ENCODE measurements around the gene NEK2. TPM values are rescaled to one million over a fixed set of nuclear protein-coding genes. Genes with fewer than 3 reads are reported as not detected.

NEK2 gene
- polyA plus RNA-seq, 1 experiment, result 8.8 TPM

GRCh38 chr1:211632117-211632807 lies 43.2 kb downstream of the NEK2 start:
- ChIA-PET CTCF (interaction anchor here (2.3 kb wide), 1 partner anchor 48 kb away, joined by 6 read pairs; no protein-coding TSS in a partner anchor), POLR2A (interaction anchor here (0.7 to 1.2 kb wide), 2 partner anchors 10 to 53 kb away, joined by 3 to 6 read pairs; partner anchors contain the start of gene SLC30A1)
- Histone ChIP-seq H3K9me3 (ENCODE audit: control insufficient read depth, insufficient read depth, low read length) (no peaks in the 10 kb centered on the region), H3K27ac (ENCODE audit: low read depth, low read length) (no peak overlapping the region), H3K4me3 (ENCODE audit: low read depth, low read length) (no peak overlapping the region), H3K27me3 (ENCODE audit: control insufficient read depth, insufficient read depth, low read length) (peaks cover under 1% of the 10 kb centered on the region)
- no peak for DNase-seq (ENCODE audit: low read depth, low spot score)
- TF ChIP-seq CTCF (IDR thresholded peaks at IDR 0.05; ENCODE audit: low read depth, low read length), result no peak

- Histone ChIP-seq H3K27me3 (ENCODE audit: control insufficient read depth, insufficient read depth, low read length) (peaks cover 3% of the 10 kb centered on the region), H3K9me3 (ENCODE audit: control insufficient read depth, insufficient read depth, low read length) (no peaks in the 10 kb centered on the region), H3K27ac (ENCODE audit: low read depth, low read length) (no peak overlapping the region), H3K4me3 (ENCODE audit: low read depth, low read length) (no peak overlapping the region)
- TF ChIP-seq CTCF (IDR thresholded peaks at IDR 0.05; ENCODE audit: low read depth, low read length), result no peak
- CTCF ChIA-PET, result no interaction called here
- DNase-seq (ENCODE audit: low read depth, low spot score), result no peak
- POLR2A ChIA-PET, result interaction anchor here (0.6 to 0.9 kb wide), 2 partner anchors 33 to 53 kb away, joined by 3 read pairs; no protein-coding TSS in a partner anchor
Observed at GRCh38 chr1:211631168-211631567, 44.3 kb downstream of the NEK2 start.

GRCh38 chr1:211630236-211631081 lies 45.0 kb downstream of the NEK2 start:
- Histone ChIP-seq H3K4me3 (ENCODE audit: low read depth, low read length) (no peak overlapping the region), H3K27me3 (ENCODE audit: control insufficient read depth, insufficient read depth, low read length) (peaks cover 3% of the 10 kb centered on the region), H3K27ac (ENCODE audit: low read depth, low read length) (no peak overlapping the region), H3K9me3 (ENCODE audit: control insufficient read depth, insufficient read depth, low read length) (no peaks in the 10 kb centered on the region)
- POLR2A ChIA-PET, result interaction anchor here (0.9 kb wide), 1 partner anchor 9 kb away, joined by 5 read pairs; no protein-coding TSS in a partner anchor
- no peak for DNase-seq (ENCODE audit: low read depth, low spot score)
- CTCF ChIA-PET, result no interaction called here
- 0 out of 2 replicates have a peak, but pooled peaks have one; percentile 9 for TF ChIP-seq CTCF (IDR thresholded peaks at IDR 0.05; ENCODE audit: low read depth, low read length)

- TF ChIP-seq CTCF (IDR thresholded peaks at IDR 0.05; ENCODE audit: low read depth, low read length), result no peak
- H3K9me3 ChIP-seq (ENCODE audit: control insufficient read depth, insufficient read depth, low read length), result no peaks in the 10 kb centered on the region
- no peak overlapping the region for H3K27ac ChIP-seq (ENCODE audit: low read depth, low read length)
- POLR2A ChIA-PET, result no interaction called here
- DNase-seq (ENCODE audit: low read depth, low spot score), result no peak
- no peak overlapping the region for H3K4me3 ChIP-seq (ENCODE audit: low read depth, low read length)
- H3K27me3 ChIP-seq (ENCODE audit: control insufficient read depth, insufficient read depth, low read length), result peaks cover 3% of the 10 kb centered on the region
- CTCF ChIA-PET, result interaction anchor here (1.4 kb wide), 1 partner anchor 10 kb away, joined by 3 read pairs; no protein-coding TSS in a partner anchor
Observed at GRCh38 chr1:211628417-211628816, 47.0 kb downstream of the NEK2 start.

Measured in AG04450 (cell line).